WTC11 (cell line): ENCODE data around the gene OR52M1. TPM values are rescaled to one million over a fixed set of nuclear protein-coding genes. Genes with fewer than 3 reads are reported as not detected.

Experiments used
- ATAC-seq: fragments of 200-7000 bp; cut with Tn5 transposase; 2 replicates; pipeline ENCODE4 v1.10.0; 2021; ENCODE audit warnings: mild to moderate bottlenecking, moderate library complexity
- CTCF ChIA-PET: fragments of 300-600 bp; sonication (Branson Sonifier 250); formaldehyde crosslinking; loops from one replicate; lab custom pipeline; 2021; ENCODE audit warnings: antibody characterized with exemption; lab: Charles Lee
- POLR2A ChIA-PET: fragments of 350-600 bp; sonication (Branson Sonifier 250); formaldehyde crosslinking; loops from one replicate; lab custom pipeline; 2021; ENCODE audit warnings: antibody characterized with exemption; lab: Charles Lee
- DNase-seq: peaks from one replicate; pipeline ENCODE4 v3.0.0; 2021; ENCODE audit warnings: low spot score
- H3K27ac Mint-ChIP-seq: 2 replicates; pipeline ENCODE4 v1.8.0; 2021; ENCODE audit warnings: mixed read lengths
- H3K27me3 Mint-ChIP-seq: 2 replicates; pipeline ENCODE4 v1.8.0; 2021; ENCODE audit warnings: low read depth, mild to moderate bottlenecking, moderate library complexity, mixed read lengths
- H3K36me3 Mint-ChIP-seq: 2 replicates; pipeline ENCODE4 v1.8.0; 2021; ENCODE audit warnings: mixed read lengths
- H3K4me1 Mint-ChIP-seq: 2 replicates; pipeline ENCODE4 v1.8.0; 2022; ENCODE audit warnings: mixed read lengths
- H3K4me3 Mint-ChIP-seq: 2 replicates; pipeline ENCODE4 v1.8.0; 2021; ENCODE audit warnings: mild to moderate bottlenecking, moderate library complexity, mixed read lengths
- H3K9me3 Mint-ChIP-seq: 2 replicates; pipeline ENCODE4 v1.8.0; 2021; ENCODE audit warnings: mixed read lengths
- AFF4 ChIP-seq: sonication (generic); formaldehyde crosslinking; IDR thresholded peaks from 2 replicates; pipeline ENCODE4 v1.8.1; 2023; ENCODE audit warnings: mild to moderate bottlenecking, missing genetic modification reagents, borderline replicate concordance
- CBFB ChIP-seq: sonication (generic); formaldehyde crosslinking; IDR thresholded peaks from 2 replicates; pipeline ENCODE4 v1.8.1; 2022; ENCODE audit warnings: mild to moderate bottlenecking, low read depth, missing genetic modification reagents
- CDX4 ChIP-seq: fragments of 250-450 bp; sonication (Bioruptor Pico); IDR thresholded peaks from 2 replicates; pipeline ENCODE4 v1.9.0; 2021; ENCODE audit warnings: moderate library complexity, mild to moderate bottlenecking, inconsistent platforms, borderline replicate concordance
- CREM ChIP-seq: sonication (generic); formaldehyde crosslinking; IDR thresholded peaks from 2 replicates; pipeline ENCODE4 v1.8.1; 2022; ENCODE audit warnings: mild to moderate bottlenecking, missing genetic modification reagents, moderate library complexity
- E2F1 ChIP-seq: sonication (generic); formaldehyde crosslinking; IDR thresholded peaks from 2 replicates; pipeline ENCODE4 v1.8.0; 2022; ENCODE audit warnings: mild to moderate bottlenecking, missing genetic modification reagents
- E2F5 ChIP-seq: sonication (generic); formaldehyde crosslinking; IDR thresholded peaks from 2 replicates; pipeline ENCODE4 v1.8.1; 2022; ENCODE audit warnings: mild to moderate bottlenecking, moderate library complexity, missing genetic modification reagents
- FOXJ3 ChIP-seq: sonication (generic); formaldehyde crosslinking; IDR thresholded peaks from 2 replicates; pipeline ENCODE4 v1.9.0; 2021; ENCODE audit warnings: missing genetic modification reagents, mild to moderate bottlenecking, borderline replicate concordance
- IRF1 ChIP-seq: sonication (generic); formaldehyde crosslinking; IDR thresholded peaks from 2 replicates; pipeline ENCODE4 v1.8.0; 2023; ENCODE audit warnings: missing genetic modification reagents
- NFATC4 ChIP-seq: fragments of 250-450 bp; sonication (Bioruptor Pico); IDR thresholded peaks from 2 replicates; pipeline ENCODE4 v1.9.0; 2021; ENCODE audit warnings: mild to moderate bottlenecking
- NFYB ChIP-seq: sonication (generic); formaldehyde crosslinking; conservative IDR thresholded peaks from 2 replicates; pipeline ENCODE4 v1.8.0; 2022; ENCODE audit warnings: low read depth, missing genetic modification reagents
- NR3C1 ChIP-seq: sonication (generic); formaldehyde crosslinking; conservative IDR thresholded peaks from 2 replicates; pipeline ENCODE4 v1.8.1; 2023; ENCODE audit warnings: low read depth, mild to moderate bottlenecking, missing genetic modification reagents
- RELA ChIP-seq: sonication (generic); formaldehyde crosslinking; IDR thresholded peaks from 2 replicates; pipeline ENCODE4 v1.8.1; 2022; ENCODE audit warnings: missing genetic modification reagents, mild to moderate bottlenecking, borderline replicate concordance
- SP1 ChIP-seq: sonication (generic); formaldehyde crosslinking; conservative IDR thresholded peaks from 2 replicates; pipeline ENCODE4 v1.8.1; 2022; ENCODE audit warnings: missing genetic modification reagents
- TEAD4 ChIP-seq: sonication (generic); formaldehyde crosslinking; IDR thresholded peaks from 2 replicates; pipeline ENCODE4 v1.8.0; 2022; ENCODE audit warnings: mild to moderate bottlenecking, missing genetic modification reagents
- USF2 ChIP-seq: sonication (generic); formaldehyde crosslinking; IDR thresholded peaks from 2 replicates; pipeline ENCODE4 v1.8.1; 2023; ENCODE audit warnings: mild to moderate bottlenecking, missing genetic modification reagents, moderate library complexity
- ZNF281 ChIP-seq: sonication (generic); formaldehyde crosslinking; IDR thresholded peaks from 2 replicates; pipeline ENCODE4 v1.8.0; 2023; ENCODE audit warnings: mild to moderate bottlenecking, missing genetic modification reagents
- ZNF317 ChIP-seq: sonication (generic); formaldehyde crosslinking; IDR thresholded peaks from 2 replicates; pipeline ENCODE4 v1.8.1; 2023; ENCODE audit warnings: low read depth, mild to moderate bottlenecking, moderate library complexity, missing genetic modification reagents, borderline replicate concordance
- ZNF512 ChIP-seq: sonication (generic); formaldehyde crosslinking; IDR thresholded peaks from 2 replicates; pipeline ENCODE4 v1.8.1; 2022; ENCODE audit warnings: missing genetic modification reagents, borderline replicate concordance
- total RNA-seq: library from RNA; stranded (reverse); gene quantifications from 3 replicates; pipeline ENCODE4 v1.2.3, GENCODE V29; 2021

Gene OR52M1
- total RNA-seq, 1 experiment from 2014 or later, result not detected

- Mint-ChIP-seq H3K4me1 (no peaks in the 10 kb centered on the region), H3K4me3 (no peak overlapping the region), H3K27me3 (peaks cover 12% of the 10 kb centered on the region), H3K36me3 (no peaks in the 10 kb centered on the region), H3K27ac (no peak overlapping the region), H3K9me3 (peaks cover 12% of the 10 kb centered on the region)
- ChIA-PET CTCF (interaction anchor here (1.1 to 2.3 kb wide), 2 partner anchors 360 to 366 kb away, joined by 4 to 12 read pairs; no protein-coding TSS in a partner anchor), POLR2A (no interaction called here)
- DNase-seq, result no peak
- no peak for ATAC-seq
- TF ChIP-seq AFF4 (CRISPR knock-in tag) (no peak), CBFB (CRISPR knock-in tag) (no peak), CDX4 (CRISPR knock-in tag) (no peak), NFYB (CRISPR knock-in tag) (no peak), CREM (no peak), E2F1 (no peak), ZNF512 (CRISPR knock-in tag) (no peak), E2F5 (CRISPR knock-in tag) (no peak), NR3C1 (CRISPR knock-in tag) (no peak), RELA (CRISPR knock-in tag) (no peak), TEAD4 (no peak), NFATC4 (no peak), USF2 (CRISPR knock-in tag) (no peak)
These were observed 2.4 kb downstream of the OR52M1 start for GRCh38 chr11:4547416-4547815.

GRCh38 chr11:4551346-4551979 is 6.5 kb downstream of the OR52M1 start:
- H3K27me3 Mint-ChIP-seq, result peaks cover 10% of the 10 kb centered on the region
- DNase-seq (no peak), ATAC-seq (peak; percentile 93)
- ChIA-PET POLR2A (no interaction called here), CTCF (interaction anchor here (0.7 to 2.2 kb wide), 12 partner anchors 8 to 372 kb away, joined by 3 to 24 read pairs (median 4); no protein-coding TSS in a partner anchor)
- H3K27ac Mint-ChIP-seq, result no peak overlapping the region
- H3K4me3 Mint-ChIP-seq, result no peak overlapping the region
- H3K9me3 Mint-ChIP-seq, result peaks cover 20% of the 10 kb centered on the region
- H3K36me3 Mint-ChIP-seq, result no peaks in the 10 kb centered on the region
- H3K4me1 Mint-ChIP-seq, result no peaks in the 10 kb centered on the region
- TF ChIP-seq FOXJ3 (CRISPR knock-in tag), result no peak
- no peak for TF ChIP-seq SP1 (CRISPR knock-in tag)
- no peak for TF ChIP-seq E2F5 (CRISPR knock-in tag)
- TF ChIP-seq IRF1, result no peak
- TF ChIP-seq ZNF281 (CRISPR knock-in tag), result no peak
- no peak for TF ChIP-seq ZNF317
- TF ChIP-seq NR3C1 (CRISPR knock-in tag), result no peak
